Measurements from ENCODE around the gene TARS3.

DNA sequence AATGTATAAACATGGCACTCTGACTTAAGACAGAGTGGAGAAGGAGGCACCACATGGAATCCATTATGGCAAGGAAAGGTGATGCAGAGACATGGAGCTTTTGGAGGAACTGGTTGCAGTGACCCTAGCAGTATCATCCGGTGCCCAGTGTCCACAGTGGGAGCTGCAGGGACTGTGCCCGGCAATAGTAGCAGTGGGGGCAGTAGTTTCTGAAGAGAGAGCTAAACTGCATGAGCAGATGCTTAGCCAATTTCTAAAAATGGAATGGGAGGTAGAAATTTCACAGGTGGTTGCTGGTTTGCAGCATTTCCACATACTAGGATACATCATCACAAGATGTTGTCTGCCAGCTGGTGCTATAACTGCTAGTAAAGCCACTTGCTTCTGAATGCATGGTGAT is 64.3 kb downstream of the TARS3 start:
- no peak for TF ChIP-seq RELA (CRISPR knock-in tag; IDR thresholded peaks at IDR 0.05; ENCODE audit: borderline replicate concordance)
- no peak for TF ChIP-seq CREM (CRISPR knock-in tag; IDR thresholded peaks at IDR 0.05)
- no peak for TF ChIP-seq ELF4 (CRISPR knock-in tag; IDR thresholded peaks at IDR 0.05; ENCODE audit: low read depth)
- TF ChIP-seq, protein P1, sequence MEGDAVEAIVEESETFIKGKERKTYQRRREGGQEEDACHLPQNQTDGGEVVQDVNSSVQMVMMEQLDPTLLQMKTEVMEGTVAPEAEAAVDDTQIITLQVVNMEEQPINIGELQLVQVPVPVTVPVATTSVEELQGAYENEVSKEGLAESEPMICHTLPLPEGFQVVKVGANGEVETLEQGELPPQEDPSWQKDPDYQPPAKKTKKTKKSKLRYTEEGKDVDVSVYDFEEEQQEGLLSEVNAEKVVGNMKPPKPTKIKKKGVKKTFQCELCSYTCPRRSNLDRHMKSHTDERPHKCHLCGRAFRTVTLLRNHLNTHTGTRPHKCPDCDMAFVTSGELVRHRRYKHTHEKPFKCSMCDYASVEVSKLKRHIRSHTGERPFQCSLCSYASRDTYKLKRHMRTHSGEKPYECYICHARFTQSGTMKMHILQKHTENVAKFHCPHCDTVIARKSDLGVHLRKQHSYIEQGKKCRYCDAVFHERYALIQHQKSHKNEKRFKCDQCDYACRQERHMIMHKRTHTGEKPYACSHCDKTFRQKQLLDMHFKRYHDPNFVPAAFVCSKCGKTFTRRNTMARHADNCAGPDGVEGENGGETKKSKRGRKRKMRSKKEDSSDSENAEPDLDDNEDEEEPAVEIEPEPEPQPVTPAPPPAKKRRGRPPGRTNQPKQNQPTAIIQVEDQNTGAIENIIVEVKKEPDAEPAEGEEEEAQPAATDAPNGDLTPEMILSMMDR (IDR thresholded peaks at IDR 0.05) = no peak
- TF ChIP-seq, protein P2, sequence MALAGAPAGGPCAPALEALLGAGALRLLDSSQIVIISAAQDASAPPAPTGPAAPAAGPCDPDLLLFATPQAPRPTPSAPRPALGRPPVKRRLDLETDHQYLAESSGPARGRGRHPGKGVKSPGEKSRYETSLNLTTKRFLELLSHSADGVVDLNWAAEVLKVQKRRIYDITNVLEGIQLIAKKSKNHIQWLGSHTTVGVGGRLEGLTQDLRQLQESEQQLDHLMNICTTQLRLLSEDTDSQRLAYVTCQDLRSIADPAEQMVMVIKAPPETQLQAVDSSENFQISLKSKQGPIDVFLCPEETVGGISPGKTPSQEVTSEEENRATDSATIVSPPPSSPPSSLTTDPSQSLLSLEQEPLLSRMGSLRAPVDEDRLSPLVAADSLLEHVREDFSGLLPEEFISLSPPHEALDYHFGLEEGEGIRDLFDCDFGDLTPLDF (CRISPR knock-in tag; IDR thresholded peaks at IDR 0.05) = no peak
- TF ChIP-seq JUN (CRISPR knock-in tag; IDR thresholded peaks at IDR 0.05) = no peak
- no peak for TF ChIP-seq TEAD4 (CRISPR knock-in tag; IDR thresholded peaks at IDR 0.05)
